Fibroblast of villous mesenchyme (primary cell): Measurements from ENCODE around the gene COL4A2. TPM values are rescaled to one million over a fixed set of nuclear protein-coding genes. Genes with fewer than 3 reads are reported as not detected.

Experiments used
- DNase-seq: peaks from one replicate; pipeline ENCODE4 v3.0.0-alpha.2; 2010; ENCODE audit warnings: low read depth
- H3K4me3 ChIP-seq: 2 replicates; pipeline ENCODE4 v1.5.1; 2011; ENCODE audit warnings: low read depth, mild to moderate bottlenecking, low read length
- CTCF ChIP-seq: IDR thresholded peaks from 2 replicates; pipeline ENCODE4 v1.5.1; 2012; ENCODE audit warnings: low read depth, mild to moderate bottlenecking, low read length; ENCODE audit not compliant: insufficient read depth
- total RNA-seq: library from RNA; depleted of rRNA; stranded (reverse); fragments of >200 nt; gene quantifications from 2 replicates; pipeline ENCODE4 v1.2.3, GENCODE V29; 2012

Gene COL4A2
- total RNA-seq, 1 donor = 756 TPM

- no peak overlapping the region for H3K4me3 ChIP-seq
- DNase-seq = peak; percentile 85
- TF ChIP-seq CTCF = no peak
Measured at GRCh38 chr13:110416131-110417025, 109.3 kb downstream of the COL4A2 start.

GRCh38 chr13:110418944-110419343 is 111.9 kb downstream of the COL4A2 start:
- DNase-seq = no peak
- no peak for TF ChIP-seq CTCF

GRCh38 chr13:110419381-110419791 is 112.3 kb downstream of the COL4A2 start:
- no peak overlapping the region for H3K4me3 ChIP-seq
- no peak for DNase-seq
- TF ChIP-seq CTCF = no peak

More at GRCh38 chr13:110418944-110419343, 111.9 kb downstream of the COL4A2 start:
- no peak overlapping the region for H3K4me3 ChIP-seq

- no peak for DNase-seq
- no peak for TF ChIP-seq CTCF
- no peak overlapping the region for H3K4me3 ChIP-seq
Measured at GRCh38 chr13:110419946-110420345, 112.9 kb downstream of the COL4A2 start.

GRCh38 chr13:110420626-110421025 is 113.5 kb downstream of the COL4A2 start:
- peak; percentile 62 for DNase-seq
- no peak for TF ChIP-seq CTCF
- H3K4me3 ChIP-seq = no peak overlapping the region

GRCh38 chr13:110421061-110421460 is 114.0 kb downstream of the COL4A2 start:
- no peak overlapping the region for H3K4me3 ChIP-seq
- no peak for TF ChIP-seq CTCF
- DNase-seq = peak; percentile 86
